IMR-90 (cell line): ENCODE data around the gene PCBP3. TPM values are rescaled to one million over a fixed set of nuclear protein-coding genes. Genes with fewer than 3 reads are reported as not detected.

Source experiments
- ATAC-seq: fragments of 200-7000 bp; cut with Tn5 transposase; 2 replicates; pipeline ENCODE4 v1.9.1; 2020; ENCODE audit warnings: low read depth, mild to moderate bottlenecking, moderate library complexity
- BruUV-seq: library from RNA; stranded (reverse); fragments of 400-500 nt; replicated peaks from 2 replicates; lab custom pipeline; 2021; lab: Mats Ljungman, UMichigan
- CTCF ChIA-PET: fragments of 300-600 bp; formaldehyde crosslinking; extraction: SDS; loops from one replicate; lab custom pipeline; 2021; ENCODE audit warnings: antibody characterized with exemption; lab: Yijun Ruan, JAX
- POLR2A ChIA-PET: fragments of 300-600 bp; sonication (Branson Sonifier 250); formaldehyde crosslinking; loops from one replicate; lab custom pipeline; 2022; ENCODE audit warnings: antibody characterized with exemption; ENCODE audit not compliant: unreplicated experiment; lab: Charles Lee
- DNase-seq: peaks from one replicate; pipeline ENCODE4 v3.0.0; 2013
- H2AFZ ChIP-seq: replicated peaks from 2 replicates; pipeline ENCODE3; 2013; ENCODE audit warnings: low read length, mild to moderate bottlenecking; ENCODE audit not compliant: poor library complexity
- H2AK5ac ChIP-seq: 2 replicates; pipeline ENCODE4 v1.6.1; 2013; ENCODE audit warnings: low read depth, low read length, inconsistent platforms
- H2AK9ac ChIP-seq: replicated peaks from 2 replicates; pipeline ENCODE3; 2013; ENCODE audit warnings: mild to moderate bottlenecking, low read depth, low read length, moderate library complexity; ENCODE audit not compliant: poor library complexity
- H2BK120ac ChIP-seq: 2 replicates; pipeline ENCODE4 v1.6.1; 2013; ENCODE audit warnings: low read depth, low read length, inconsistent platforms
- H2BK15ac ChIP-seq: 3 replicates; pipeline ENCODE4 v1.6.1; 2013; ENCODE audit warnings: low read depth, low read length, inconsistent platforms
- H2BK20ac ChIP-seq: 2 replicates; pipeline ENCODE4 v1.6.1; 2013; ENCODE audit warnings: low read depth, mild to moderate bottlenecking, inconsistent platforms, low read length, moderate library complexity
- H2BK5ac ChIP-seq: 2 replicates; pipeline ENCODE4 v1.6.1; 2013; ENCODE audit warnings: mild to moderate bottlenecking, low read depth, low read length, inconsistent platforms; ENCODE audit not compliant: poor library complexity, severe bottlenecking
- H3K14ac ChIP-seq: replicated peaks from 2 replicates; pipeline ENCODE4 v1.6.1; 2013; ENCODE audit warnings: low read depth, low read length, inconsistent platforms
- H3K18ac ChIP-seq: 2 replicates; pipeline ENCODE4 v1.6.1; 2013; ENCODE audit warnings: low read depth, low read length, control low read depth
- H3K23ac ChIP-seq: 2 replicates; pipeline ENCODE4 v1.6.1; 2013; ENCODE audit warnings: low read depth, low read length, inconsistent platforms
- H3K27ac ChIP-seq: 2 replicates; pipeline ENCODE4 v1.5.1; 2013; ENCODE audit warnings: mild to moderate bottlenecking, control low read depth, low read length; ENCODE audit not compliant: insufficient read depth
- H3K27me3 ChIP-seq: 2 replicates; pipeline ENCODE4 v1.6.1; 2013; ENCODE audit warnings: low read length; ENCODE audit not compliant: control insufficient read depth, insufficient read depth
- H3K36me3 ChIP-seq: 2 replicates; pipeline ENCODE4 v1.6.1; 2013; ENCODE audit warnings: low read length, mixed read lengths; ENCODE audit not compliant: control insufficient read depth, insufficient read depth
- H3K4ac ChIP-seq: 2 replicates; pipeline ENCODE4 v1.6.1; 2013; ENCODE audit warnings: low read depth, low read length, inconsistent platforms
- H3K4me1 ChIP-seq: 2 replicates; pipeline ENCODE4 v1.6.1; 2013; ENCODE audit warnings: low read length, mixed read lengths; ENCODE audit not compliant: control insufficient read depth, insufficient read depth
- H3K4me2 ChIP-seq: 2 replicates; pipeline ENCODE4 v1.6.1; 2013; ENCODE audit warnings: low read depth, mild to moderate bottlenecking, control low read depth, low read length, moderate library complexity
- H3K4me3 ChIP-seq: 2 replicates; pipeline ENCODE4 v1.5.1; 2013; ENCODE audit warnings: low read depth, mild to moderate bottlenecking, control low read depth, low read length, moderate library complexity; ENCODE audit not compliant: insufficient read depth
- H3K56ac ChIP-seq: 2 replicates; pipeline ENCODE4 v1.6.1; 2013; ENCODE audit warnings: low read length, inconsistent platforms; ENCODE audit not compliant: insufficient read depth; ENCODE audit errors: extremely low read depth
- H3K79me1 ChIP-seq, 2 experiments: 2 replicates each; pipeline ENCODE4 v1.6.1; 2013; ENCODE audit warnings: low read length in 2 of 2, inconsistent platforms in 1 of 2, low read depth in 1 of 2
- H3K9ac ChIP-seq: 2 replicates; pipeline ENCODE4 v1.6.1; 2013; ENCODE audit warnings: low read depth, low read length, control low read depth
- H3K9me1 ChIP-seq: 2 replicates; pipeline ENCODE4 v1.6.1; 2013; ENCODE audit warnings: low read length, inconsistent platforms; ENCODE audit not compliant: insufficient read depth
- H3K9me3 ChIP-seq: 2 replicates; pipeline ENCODE4 v1.6.1; 2013; ENCODE audit warnings: low read length; ENCODE audit not compliant: control insufficient read depth, insufficient read depth
- H4K20me1 ChIP-seq: 2 replicates; pipeline ENCODE4 v1.6.1; 2013; ENCODE audit warnings: low read length, inconsistent platforms; ENCODE audit not compliant: insufficient read depth
- H4K5ac ChIP-seq: 2 replicates; pipeline ENCODE4 v1.6.1; 2013; ENCODE audit warnings: mild to moderate bottlenecking, low read depth, low read length, control low read depth
- H4K8ac ChIP-seq, 2 experiments: 2 replicates each; pipeline ENCODE4 v1.6.1; 2013; ENCODE audit warnings: low read depth in 2 of 2, low read length in 2 of 2, control low read depth in 1 of 2, inconsistent platforms in 1 of 2
- H4K91ac ChIP-seq: 2 replicates; pipeline ENCODE4 v1.6.1; 2013; ENCODE audit warnings: low read depth, low read length, inconsistent platforms; ENCODE audit not compliant: insufficient read depth
- BHLHE40 ChIP-seq: fragments of 150-350 bp; IDR thresholded peaks from 2 replicates; pipeline ENCODE4 v1.6.1; 2016; ENCODE audit warnings: mild to moderate bottlenecking, low read depth, low read length
- CEBPB ChIP-seq: IDR thresholded peaks from 2 replicates; pipeline ENCODE4 v1.6.1; 2012; ENCODE audit warnings: low read depth, low read length, improper control_type of control experiment
- CHD1 ChIP-seq: IDR thresholded peaks from 2 replicates; pipeline ENCODE4 v1.6.1; 2012; ENCODE audit warnings: low read depth, low read length, improper control_type of control experiment
- FOS ChIP-seq: fragments of 150-350 bp; IDR thresholded peaks from 2 replicates; pipeline ENCODE4 v1.6.1; 2016; ENCODE audit warnings: low read depth, low read length
- MAFK ChIP-seq: IDR thresholded peaks from 2 replicates; pipeline ENCODE4 v1.6.1; 2012; ENCODE audit warnings: low read depth, low read length, improper control_type of control experiment
- MAZ ChIP-seq: IDR thresholded peaks from 2 replicates; pipeline ENCODE4 v1.6.1; 2012; ENCODE audit warnings: low read depth, mild to moderate bottlenecking, low read length, improper control_type of control experiment, moderate library complexity, borderline replicate concordance
- MXI1 ChIP-seq: IDR thresholded peaks from 2 replicates; pipeline ENCODE4 v1.6.1; 2012; ENCODE audit warnings: low read depth, mild to moderate bottlenecking, low read length, moderate library complexity, borderline replicate concordance
- NFE2L2 ChIP-seq: fragments of 150-350 bp; IDR thresholded peaks from 2 replicates; pipeline ENCODE4 v1.6.1; 2016; ENCODE audit warnings: low read depth, mild to moderate bottlenecking, low read length
- POLR2A ChIP-seq: IDR thresholded peaks from 2 replicates; pipeline ENCODE4 v1.6.1; 2012; ENCODE audit warnings: mild to moderate bottlenecking, low read depth, low read length
- RAD21 ChIP-seq: IDR thresholded peaks from 2 replicates; pipeline ENCODE4 v1.6.1; 2012; ENCODE audit warnings: low read length, improper control_type of control experiment
- RCOR1 ChIP-seq: IDR thresholded peaks from 2 replicates; pipeline ENCODE4 v1.6.1; 2012; ENCODE audit warnings: mild to moderate bottlenecking, low read length, improper control_type of control experiment; ENCODE audit not compliant: insufficient replicate concordance
- RFX5 ChIP-seq: IDR thresholded peaks from 2 replicates; pipeline ENCODE4 v1.8.0; 2012; ENCODE audit warnings: low read depth, mild to moderate bottlenecking, low read length, moderate library complexity
- SMC3 ChIP-seq: fragments of 150-350 bp; IDR thresholded peaks from 2 replicates; pipeline ENCODE4 v1.6.1; 2016; ENCODE audit warnings: low read depth, mild to moderate bottlenecking, antibody characterized with exemption, low read length, moderate library complexity
- WGBS, 2 experiments: methylation state at CpG; one replicate each; pipeline versions ENCODE4 v1.1.5 to v1.1.7; 2013; ENCODE audit warnings: missing lambda C conversion rate in 2 of 2; ENCODE audit not compliant: insufficient read length in 1 of 2; ENCODE audit errors: extremely low coverage in 2 of 2; 5-methylcytosine and 5-hydroxymethylcytosine counted together
- dilution Hi-C: fragments of 300-500 bp; cut with HindIII; formaldehyde crosslinking; loops from one replicate; pipeline ENCODE4 v1.14.3; 2018; ENCODE audit warnings: low sequenced_read_pairs; ENCODE audit not compliant: unreplicated experiment
- in situ Hi-C: fragments of 300-500 bp; cut with MboI; formaldehyde crosslinking; loops from 3 replicates; pipeline ENCODE4 v1.14.3; 2019; ENCODE audit warnings: low sequenced_read_pairs, inconsistent platforms, mixed read lengths
- intact Hi-C: fragments of 100-400 bp; cut with micrococcal nuclease; formaldehyde crosslinking; loops from 2 replicates; pipeline ENCODE4 v1.10.0; 2022
- polyA plus RNA-seq, 3 experiments: library from polyadenylated mRNA; depleted of rRNA; stranded (reverse); fragments of >200 nt; gene quantifications; 2 replicates each; pipeline ENCODE4 v1.2.3, GENCODE V29; 2012; ENCODE audit warnings: low replicate concordance in 1 of 3
- total RNA-seq: library from RNA; depleted of rRNA; stranded (reverse); fragments of >200 nt; gene quantifications from 2 replicates; pipeline ENCODE4 v1.2.3, GENCODE V29; 2012
- TF ChIP-seq, protein P1 (sequence below): conservative IDR thresholded peaks from 2 replicates; pipeline ENCODE4 v1.5.1; 2012; ENCODE audit warnings: mild to moderate bottlenecking, low read depth, low read length, improper control_type of control experiment

The PCBP3 gene
- total and polyA plus RNA-seq, 2 of the 4 experiments (the other 2 are of a cell fraction) = 2.9 to 3.9 TPM

DNA sequence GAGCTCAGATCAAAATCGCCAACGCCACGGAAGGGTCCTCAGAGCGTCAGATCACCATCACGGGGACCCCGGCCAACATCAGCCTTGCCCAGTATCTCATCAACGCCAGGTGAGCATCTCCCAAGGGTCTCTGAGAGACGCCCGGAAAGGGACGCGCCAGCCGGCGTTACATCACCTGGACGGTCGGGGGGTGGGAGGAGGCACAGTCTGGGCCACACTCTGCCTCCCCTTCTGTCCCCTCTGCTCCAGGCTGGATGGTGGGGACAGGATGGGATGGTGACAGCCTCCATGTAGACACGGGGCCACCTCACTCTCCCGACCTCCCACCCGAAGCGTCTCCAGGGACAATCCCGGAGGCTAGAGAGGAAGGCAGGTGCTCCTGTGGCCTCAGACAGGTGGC lies 296.6 kb downstream of the PCBP3 start:
- no peaks in the 10 kb centered on the region for H3K4me1 ChIP-seq
- WGBS, 2 experiments = 100% methylated on average over 1 of the region's 20 CpGs; no CpG with 5 or more reads in 1 of the 2 experiments
- H3K14ac ChIP-seq = no peak overlapping the region
- H4K8ac ChIP-seq = no peak overlapping the region
- no peak overlapping the region for H4K91ac ChIP-seq
- dilution Hi-C loops = no loop called here
- no peak overlapping the region for H2AFZ ChIP-seq
- no peaks in the 10 kb centered on the region for H3K9me1 ChIP-seq
- H2BK120ac ChIP-seq = no peak overlapping the region
- no peaks in the 10 kb centered on the region for H3K79me1 ChIP-seq
- no peak overlapping the region for H2BK15ac ChIP-seq
- no peak overlapping the region for H3K4me3 ChIP-seq
- no peak overlapping the region for H3K18ac ChIP-seq
- H2BK5ac ChIP-seq = no peak overlapping the region
- H3K36me3 ChIP-seq = no peaks in the 10 kb centered on the region; the same call in 1 of the 2 replicates
- H3K9me3 ChIP-seq = peaks cover 22% of the 10 kb centered on the region
- no TSS peak for BruUV-seq
- no peak for ATAC-seq
- H3K27ac ChIP-seq = no peak overlapping the region
- no peak for TF ChIP-seq MXI1
- no peak for TF ChIP-seq MAFK
- no peak for TF ChIP-seq POLR2A
- no peak for TF ChIP-seq CHD1
- no peak for TF ChIP-seq NFE2L2
- TF ChIP-seq BHLHE40 = no peak
- TF ChIP-seq, protein P1, sequence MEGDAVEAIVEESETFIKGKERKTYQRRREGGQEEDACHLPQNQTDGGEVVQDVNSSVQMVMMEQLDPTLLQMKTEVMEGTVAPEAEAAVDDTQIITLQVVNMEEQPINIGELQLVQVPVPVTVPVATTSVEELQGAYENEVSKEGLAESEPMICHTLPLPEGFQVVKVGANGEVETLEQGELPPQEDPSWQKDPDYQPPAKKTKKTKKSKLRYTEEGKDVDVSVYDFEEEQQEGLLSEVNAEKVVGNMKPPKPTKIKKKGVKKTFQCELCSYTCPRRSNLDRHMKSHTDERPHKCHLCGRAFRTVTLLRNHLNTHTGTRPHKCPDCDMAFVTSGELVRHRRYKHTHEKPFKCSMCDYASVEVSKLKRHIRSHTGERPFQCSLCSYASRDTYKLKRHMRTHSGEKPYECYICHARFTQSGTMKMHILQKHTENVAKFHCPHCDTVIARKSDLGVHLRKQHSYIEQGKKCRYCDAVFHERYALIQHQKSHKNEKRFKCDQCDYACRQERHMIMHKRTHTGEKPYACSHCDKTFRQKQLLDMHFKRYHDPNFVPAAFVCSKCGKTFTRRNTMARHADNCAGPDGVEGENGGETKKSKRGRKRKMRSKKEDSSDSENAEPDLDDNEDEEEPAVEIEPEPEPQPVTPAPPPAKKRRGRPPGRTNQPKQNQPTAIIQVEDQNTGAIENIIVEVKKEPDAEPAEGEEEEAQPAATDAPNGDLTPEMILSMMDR = no peak
- no peak for TF ChIP-seq CEBPB
- no peak for TF ChIP-seq RFX5
- no peak for TF ChIP-seq RCOR1
- no peak for TF ChIP-seq SMC3
- no peak for TF ChIP-seq RAD21
- no peak for TF ChIP-seq FOS
- no peak for TF ChIP-seq MAZ
- no peak overlapping the region for H3K4me2 ChIP-seq
- in situ Hi-C loops = no loop called here
- H2AK9ac ChIP-seq = no peak overlapping the region
- H3K9ac ChIP-seq = no peak overlapping the region
- H3K56ac ChIP-seq = no peak overlapping the region
- no peak overlapping the region for H2AK5ac ChIP-seq
- H3K23ac ChIP-seq = no peak overlapping the region
- no peak overlapping the region for H2BK20ac ChIP-seq
- H3K27me3 ChIP-seq = no peaks in the 10 kb centered on the region; the same call in 1 of the 2 replicates
- H4K5ac ChIP-seq = no peak overlapping the region
- CTCF ChIA-PET = no interaction called here
- no peak for DNase-seq
- no peaks in the 10 kb centered on the region for H4K20me1 ChIP-seq
- POLR2A ChIA-PET = no interaction called here
- no peak overlapping the region for H3K4ac ChIP-seq
- intact Hi-C loops = no loop called here
